Measurements from ENCODE around the gene BANK1. TPM values are rescaled to one million over a fixed set of nuclear protein-coding genes. Genes with fewer than 3 reads are reported as not detected.

Gene BANK1
- polyA plus RNA-seq, 12 donors, result 0.20 to 3.9 (median 0.52) TPM; not detected in 2

DNA sequence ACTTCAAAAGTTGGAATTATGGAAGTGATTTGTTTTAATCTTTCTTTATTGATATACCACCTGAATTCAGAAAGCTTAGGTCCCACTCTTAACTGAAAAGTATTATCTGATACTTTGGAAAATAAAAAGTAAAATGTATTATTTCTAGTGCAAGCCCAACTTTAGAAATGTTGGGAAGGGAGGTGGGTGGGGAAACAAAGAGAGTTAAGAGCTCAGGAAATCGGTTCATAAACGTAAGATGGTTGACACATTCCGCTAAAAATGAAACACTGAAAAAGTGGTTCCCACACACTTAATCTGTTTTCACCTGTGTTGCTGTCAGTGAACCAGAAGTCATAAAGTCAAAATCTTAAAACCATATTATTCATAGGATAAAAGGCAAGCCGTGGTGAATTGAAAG is 237.4 kb downstream of the BANK1 start:
- no peak for DNase-seq

DNA sequence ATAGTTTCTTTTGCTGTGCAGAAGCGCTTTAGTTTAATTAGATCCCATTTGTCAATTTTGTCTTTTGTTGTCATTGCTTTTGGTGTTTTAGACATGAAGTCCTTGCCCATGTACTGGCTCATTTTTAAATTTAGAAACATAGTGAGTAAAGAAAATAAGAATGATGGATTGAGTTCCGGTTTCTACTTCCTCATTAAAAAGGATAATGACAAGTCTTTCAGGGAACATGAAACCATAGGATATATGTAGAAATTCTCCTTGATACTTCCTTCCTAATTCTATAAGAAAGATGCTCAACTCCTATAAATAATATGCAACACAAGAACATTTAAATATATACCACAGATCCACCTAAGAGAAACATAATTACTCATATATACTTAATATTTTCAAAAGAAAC is 240.9 kb downstream of the BANK1 start:
- no peak for DNase-seq

DNA sequence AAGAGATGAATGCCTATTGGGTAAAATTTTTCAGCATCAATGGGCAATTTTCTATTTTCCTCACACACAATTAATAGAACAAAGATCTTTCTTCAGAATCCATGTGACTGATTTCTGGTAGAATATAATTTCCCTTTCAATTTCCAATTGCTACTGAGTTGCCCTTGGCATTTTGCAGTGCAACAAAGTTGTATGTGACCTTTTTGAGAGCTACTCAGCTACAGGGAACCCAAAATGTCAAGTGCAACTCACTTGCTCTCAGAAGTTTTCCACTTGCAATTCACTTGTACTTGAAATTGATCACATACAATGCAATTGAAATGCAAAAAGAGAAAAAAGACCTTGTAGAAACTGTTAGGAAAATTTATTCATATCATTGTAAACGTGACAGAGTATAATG is 245.5 kb downstream of the BANK1 start:
- DNase-seq, result no peak

DNA sequence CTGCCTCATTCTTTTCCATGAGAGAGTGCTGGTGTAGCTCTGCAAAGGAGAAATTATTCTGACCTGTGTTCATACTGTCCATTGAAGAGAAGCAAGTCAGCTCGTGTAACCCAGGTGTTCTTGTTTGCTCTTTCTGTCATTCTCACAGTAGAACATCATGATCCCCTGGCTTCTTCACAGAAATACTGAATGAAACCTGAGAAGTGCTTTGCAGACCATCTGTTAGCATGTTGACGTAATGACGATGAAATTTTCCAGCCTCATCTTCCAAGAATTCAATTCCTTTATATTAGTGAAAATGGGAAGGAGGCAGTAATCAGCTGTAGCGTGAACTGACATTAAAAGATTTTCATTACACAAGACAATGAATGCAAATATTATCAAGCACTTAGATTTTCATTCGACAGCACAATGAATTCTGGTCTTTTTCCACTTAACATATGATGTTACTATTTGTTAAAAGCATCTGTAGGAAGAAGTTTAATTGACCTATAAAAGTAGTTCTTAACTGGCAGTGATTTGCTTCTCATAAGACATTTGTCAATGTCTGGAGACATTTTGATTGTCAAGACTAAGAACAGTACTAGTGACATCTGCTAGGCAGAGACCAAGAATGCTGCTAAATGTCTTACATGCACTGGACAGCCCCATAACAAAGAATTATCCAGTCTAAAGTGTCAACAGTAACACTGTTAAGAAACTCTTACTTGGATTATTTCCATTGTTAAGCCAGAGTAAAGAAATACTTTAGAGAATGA is 246.3 kb downstream of the BANK1 start:
- DNase-seq, result peak; percentile 73

DNA sequence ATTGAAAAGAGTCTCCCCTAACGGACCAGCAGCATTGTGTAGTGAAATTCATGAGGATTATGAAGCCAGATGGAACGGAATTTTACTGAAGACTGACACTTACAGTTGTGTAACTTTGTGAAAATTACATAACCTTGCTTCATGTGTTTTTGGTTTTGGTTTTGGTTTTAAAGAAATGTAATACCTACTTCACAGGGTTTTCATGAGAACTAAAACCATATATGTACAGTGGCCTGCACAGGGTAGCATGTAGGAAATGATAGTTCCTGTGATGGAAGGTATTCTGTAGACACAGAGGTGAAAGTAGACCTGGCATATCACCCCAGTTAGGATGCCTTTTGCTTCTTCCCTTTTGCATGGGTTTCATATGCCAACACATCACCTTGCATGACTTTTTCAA is 247.0 kb downstream of the BANK1 start:
- DNase-seq, result no peak

DNA sequence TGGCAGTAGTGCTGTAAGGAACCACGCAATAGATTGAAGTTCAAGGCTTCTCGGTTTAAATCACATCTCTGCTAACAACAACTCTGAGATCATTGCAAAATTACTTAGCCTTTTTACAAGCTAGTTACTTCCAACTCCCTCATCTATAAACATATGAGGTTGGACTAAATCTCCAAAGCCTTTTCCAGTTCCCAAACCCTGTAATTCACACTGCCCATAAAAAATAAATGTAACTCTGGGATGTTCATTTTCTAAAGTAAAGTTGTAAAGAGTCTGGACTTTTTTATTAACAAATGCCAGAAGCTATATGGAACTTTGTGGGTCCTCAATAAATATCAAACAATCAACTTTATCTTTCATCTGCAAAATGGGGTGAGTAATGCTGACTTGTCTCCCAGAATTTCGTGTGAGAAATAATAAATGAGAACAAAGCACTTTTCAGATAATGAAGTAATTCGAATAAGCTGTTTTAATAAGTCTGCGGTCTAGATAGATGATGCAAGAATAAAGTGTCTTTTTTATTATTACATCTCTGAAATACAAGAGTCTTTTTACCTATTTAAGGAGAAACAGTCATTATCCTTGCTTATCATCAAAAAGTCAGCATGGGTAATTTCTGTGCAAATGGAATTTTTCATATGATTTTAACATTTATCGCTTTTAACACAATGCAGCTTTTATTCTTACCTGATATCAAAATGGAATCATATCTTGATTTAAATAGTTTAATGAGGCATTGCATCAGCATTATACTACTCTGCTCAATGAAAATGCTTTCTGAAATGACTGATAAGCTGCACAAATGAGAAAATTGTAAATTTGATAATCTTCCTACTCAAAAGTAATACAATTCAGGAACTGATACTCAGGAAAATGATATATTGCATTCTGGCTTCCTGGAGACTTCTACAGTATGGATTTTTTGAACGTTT is 252.6 kb downstream of the BANK1 start:
- no peak for DNase-seq

DNA sequence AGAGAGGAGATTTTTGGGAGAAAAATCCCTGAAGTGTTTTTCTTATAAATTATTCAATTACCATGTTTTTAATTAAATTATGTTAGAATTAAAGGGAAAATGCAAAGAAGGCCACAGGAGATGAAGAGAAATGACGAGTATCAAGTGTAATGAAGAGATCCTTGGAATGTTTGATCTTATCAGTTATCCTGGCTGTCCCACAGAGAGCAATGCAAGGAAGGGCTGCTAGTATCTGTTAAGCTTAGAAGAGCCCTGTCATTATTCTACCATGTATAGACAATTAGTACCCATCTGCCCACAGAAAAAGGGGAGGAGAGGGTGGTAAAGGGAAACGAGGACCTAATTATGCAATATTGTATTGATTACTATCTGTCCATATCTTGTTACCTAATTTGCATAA is 257.1 kb downstream of the BANK1 start:
- no peak for DNase-seq

DNA sequence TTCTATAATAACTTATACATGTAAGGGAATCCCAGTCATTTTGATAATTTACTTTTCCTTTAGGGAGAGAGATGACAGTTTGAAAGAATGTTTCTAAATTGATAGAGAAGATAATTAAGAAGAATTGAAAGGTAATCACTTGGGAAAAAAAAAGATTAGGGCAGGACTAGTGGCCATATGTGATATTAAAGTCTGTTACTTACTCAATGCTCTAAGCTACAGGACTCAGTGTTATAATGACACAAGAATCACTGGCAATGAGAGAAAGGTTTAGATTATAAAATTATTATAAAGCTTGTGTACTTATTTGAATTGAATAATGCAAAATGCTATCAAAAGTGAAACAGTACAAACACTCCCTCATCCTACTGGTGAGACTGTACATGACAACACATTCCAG is 265.3 kb downstream of the BANK1 start:
- DNase-seq, result no peak

DNA sequence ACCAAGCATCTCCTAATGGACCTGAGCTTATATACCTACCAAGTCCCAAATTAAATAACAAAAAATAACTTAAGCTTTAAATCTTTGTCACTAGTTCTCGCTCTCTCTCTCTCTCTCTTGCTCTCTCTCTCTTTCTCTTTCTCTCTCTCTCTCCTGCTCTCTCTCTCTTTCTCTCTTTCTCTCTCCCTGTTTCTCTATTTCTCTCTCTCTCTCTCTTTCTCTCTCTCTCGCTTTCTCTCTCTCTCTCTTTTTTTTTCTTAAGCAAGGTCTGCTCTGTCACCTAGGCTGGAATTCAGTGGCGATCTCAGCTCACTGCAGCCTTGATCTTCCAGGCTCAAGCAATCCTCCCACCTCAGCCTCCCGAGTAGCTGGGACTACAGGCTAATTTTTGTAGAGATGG is 266.6 kb downstream of the BANK1 start:
- no peak for DNase-seq

DNA sequence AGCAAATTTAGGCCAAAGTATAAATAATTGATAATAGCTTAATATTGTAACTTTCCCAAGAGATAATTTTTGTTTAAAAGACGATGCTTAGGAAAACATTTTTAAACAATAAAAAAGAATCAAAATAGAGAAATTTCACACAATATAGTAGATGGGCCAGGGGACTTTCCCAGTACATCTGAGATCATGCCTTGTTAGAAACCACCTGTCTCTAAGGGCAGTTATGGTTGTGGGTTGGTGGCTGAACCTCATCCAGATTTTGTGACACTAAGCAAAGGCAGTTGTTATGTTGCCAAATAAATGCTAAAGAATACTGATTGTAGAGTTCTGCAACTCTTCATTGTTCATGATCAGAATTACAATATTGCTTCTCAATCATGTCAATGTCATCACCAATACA is 270.6 kb downstream of the BANK1 start:
- no peak for DNase-seq

DNA sequence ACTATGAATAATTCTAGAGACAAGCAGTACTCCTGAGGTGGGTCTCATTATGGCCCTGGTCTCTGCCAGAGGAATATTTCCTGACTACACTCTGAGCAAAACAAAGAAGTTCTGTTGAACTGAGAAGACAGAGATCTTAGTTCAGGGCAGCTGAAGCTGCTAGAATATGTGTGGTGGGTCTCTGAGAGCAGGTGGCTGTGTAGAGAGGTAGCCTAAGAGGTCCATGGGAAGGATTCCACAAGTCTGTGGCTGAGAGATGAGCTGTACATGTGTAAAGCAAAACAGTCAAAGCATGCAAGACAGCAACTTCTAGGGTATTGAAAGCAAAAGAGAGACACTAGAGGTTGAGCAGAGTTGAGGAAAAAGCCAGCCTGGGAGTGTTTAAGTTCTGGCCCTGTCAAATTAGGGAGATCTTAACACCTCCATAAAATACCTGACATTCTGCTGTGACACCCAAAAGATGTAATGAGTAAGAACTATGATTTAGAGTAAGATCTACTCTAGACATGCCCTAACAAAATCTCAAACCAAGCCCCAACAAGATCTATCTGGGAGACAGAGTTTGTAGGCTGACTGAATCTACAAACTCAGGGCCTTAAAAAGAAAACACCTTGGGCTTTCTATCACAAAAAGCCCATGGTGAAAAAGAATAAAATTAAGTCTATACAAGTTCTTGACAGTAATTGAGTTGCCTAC is 274.4 kb downstream of the BANK1 start:
- DNase-seq, result no peak

DNA sequence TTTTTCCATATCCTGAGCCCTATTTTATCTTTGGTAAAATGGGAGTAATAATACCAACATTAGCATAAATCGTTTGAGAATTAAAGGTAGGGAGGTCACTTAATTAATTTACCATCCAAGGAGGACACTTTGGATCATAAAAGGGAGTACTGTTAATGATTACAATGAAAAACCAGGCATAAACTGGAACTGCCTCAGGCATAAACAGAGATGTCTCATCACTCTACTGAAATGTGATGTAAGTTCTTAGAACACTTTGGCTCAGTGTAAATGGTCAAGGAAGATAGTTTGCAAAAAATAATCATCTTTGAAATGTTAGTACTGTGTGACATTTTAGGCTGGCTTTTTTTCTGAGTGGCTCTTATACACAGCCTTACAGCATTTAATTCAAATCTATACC is 286.1 kb downstream of the BANK1 start:
- DNase-seq, result no peak

DNA sequence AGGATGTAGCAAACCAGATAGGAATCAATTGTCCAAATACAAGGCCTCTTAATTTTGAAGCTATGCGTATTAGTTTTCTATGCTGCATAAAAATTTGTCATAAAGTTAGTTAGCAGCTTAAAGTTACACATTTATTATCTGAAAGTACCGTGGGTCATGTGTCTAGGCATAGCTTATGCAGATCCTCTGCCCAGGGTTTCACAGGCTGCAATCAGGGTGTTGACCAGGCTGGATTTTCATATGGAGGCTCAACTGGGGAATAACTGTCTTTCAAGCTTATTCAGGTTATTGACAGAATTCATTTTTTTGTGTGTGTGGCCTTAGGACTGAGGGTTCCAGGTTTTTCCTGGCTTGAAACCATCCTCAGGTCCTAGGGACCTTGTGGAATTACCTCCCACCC is 289.7 kb downstream of the BANK1 start:
- DNase-seq, result no peak

DNA sequence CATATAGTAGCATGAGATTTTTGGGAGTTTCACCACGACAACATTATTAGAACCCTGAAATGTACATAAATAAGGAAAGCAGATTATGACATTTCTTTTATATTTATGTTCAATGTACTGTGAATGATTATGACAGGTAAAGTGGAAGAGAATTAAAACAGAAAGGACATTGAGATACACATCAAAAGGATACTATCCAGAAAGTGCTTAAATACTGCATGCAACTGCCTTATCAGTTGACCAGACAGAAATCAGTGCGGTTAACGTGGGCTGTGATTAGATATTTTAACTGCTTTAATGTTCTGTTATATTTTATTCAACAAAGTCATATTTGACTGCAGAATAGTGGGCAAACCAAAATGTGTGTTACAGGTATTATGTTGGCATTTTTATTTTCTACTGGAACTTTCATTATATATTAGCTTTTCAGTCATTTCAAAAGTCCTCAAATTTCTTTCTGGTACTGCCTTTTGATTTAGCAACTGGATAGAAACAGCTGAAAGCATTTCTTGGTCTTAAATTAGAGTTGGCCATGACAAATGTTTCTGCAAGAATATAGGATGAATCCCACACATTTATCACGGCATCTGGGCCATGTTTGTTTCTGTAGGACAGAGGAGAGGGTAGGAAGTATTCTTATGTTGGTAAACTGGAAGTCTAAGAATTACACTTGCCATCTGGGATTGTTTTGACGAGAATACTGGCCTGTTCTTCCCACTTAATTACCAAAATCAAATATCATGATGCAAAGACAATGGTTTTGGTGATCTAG is 299.5 kb downstream of the BANK1 start:
- DNase-seq, result no peak

DNA sequence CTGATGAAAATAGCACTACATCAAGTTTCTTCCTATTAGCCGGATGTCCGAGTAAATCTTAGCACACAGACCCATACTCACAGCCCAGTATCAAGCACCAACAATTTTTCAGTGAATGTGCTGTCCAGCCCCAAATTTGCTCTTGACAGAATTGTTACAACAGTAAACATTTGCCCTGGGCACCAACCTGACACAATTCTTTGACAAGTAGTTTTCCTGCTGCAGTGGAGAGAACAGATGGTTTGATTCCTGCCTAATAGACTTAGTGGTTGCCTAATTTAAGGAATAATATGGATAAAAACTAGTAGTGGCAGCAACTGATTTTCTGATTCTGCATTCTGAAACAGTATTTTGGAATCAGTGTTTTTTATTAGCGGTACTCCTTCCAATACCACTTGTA is 301.1 kb downstream of the BANK1 start:
- DNase-seq, result no peak

DNA sequence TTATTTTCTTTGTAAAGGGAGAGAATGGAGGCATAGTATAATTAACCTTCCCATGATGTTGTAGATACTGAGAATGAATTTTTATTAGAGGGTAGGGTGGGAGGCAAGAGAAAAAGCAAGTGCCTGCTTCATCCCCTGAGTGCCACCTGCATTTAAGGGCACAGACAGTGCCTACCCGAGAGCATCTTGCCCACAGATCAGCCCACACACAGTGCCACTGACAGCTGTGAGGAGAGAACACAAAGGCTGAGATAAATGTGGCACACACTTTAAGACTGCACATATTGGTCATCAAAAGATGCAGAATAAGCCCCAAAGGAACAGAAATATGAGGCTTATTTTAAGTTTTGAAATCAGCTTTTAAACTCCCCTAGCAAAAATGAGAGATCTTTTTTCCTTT is 304.0 kb downstream of the BANK1 start:
- no peak for DNase-seq

DNA sequence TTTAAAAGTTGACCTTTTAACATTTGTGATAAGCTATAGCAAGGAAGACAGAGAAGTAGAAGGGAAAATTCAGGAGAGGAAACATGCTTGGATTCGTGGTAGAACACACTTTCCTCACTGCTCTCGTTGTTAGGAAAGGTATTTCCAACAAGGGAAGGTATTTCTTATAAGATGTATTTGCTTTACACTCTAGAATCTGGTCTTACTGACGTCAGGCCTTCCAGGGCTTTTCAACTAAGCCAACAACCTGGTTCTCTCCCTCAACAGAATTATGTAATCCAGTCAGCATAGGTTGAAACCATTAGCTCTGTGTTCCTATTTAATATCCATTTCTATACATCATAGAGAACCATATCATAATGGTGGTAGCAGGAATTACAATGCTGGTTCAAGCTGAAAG is 312.8 kb downstream of the BANK1 start:
- no peak for DNase-seq

DNA sequence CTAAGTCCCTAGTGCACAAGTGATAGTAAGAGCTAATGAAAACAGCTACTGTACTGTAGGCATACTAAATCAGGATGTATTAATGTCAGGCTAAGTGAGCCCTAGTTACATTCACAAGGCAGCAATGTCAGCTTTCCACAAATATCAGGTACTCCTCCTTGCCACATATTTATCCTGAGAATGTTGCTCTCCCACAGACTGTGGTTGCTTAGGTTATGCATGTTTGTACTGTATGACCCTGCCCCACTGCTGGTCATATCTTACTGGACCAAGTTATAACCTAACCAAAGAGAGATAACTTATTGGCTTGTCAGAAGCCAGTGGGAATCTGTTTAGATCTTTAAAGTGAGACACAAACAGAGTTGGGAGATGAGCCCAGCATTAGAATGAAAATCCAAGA is 313.7 kb downstream of the BANK1 start:
- DNase-seq, result no peak

DNA sequence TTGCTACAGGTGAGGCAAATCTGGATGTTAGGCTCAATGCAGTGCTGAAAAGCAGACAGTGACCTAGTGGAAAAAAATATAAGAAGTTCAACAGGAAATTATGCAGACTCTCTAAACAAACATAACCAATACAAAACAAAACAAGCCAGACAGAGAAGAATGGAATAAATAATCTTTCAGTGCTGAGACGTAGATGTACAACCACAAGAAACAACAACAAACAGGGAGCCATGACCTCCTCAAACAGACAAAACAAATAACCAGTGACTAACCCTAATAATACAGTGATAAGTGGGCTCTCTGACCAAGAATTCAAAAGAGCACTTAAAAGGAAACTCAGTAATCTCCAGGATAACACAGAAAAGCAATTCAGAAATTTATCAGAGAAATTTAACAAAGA is 315.5 kb downstream of the BANK1 start:
- DNase-seq, result no peak

DNA sequence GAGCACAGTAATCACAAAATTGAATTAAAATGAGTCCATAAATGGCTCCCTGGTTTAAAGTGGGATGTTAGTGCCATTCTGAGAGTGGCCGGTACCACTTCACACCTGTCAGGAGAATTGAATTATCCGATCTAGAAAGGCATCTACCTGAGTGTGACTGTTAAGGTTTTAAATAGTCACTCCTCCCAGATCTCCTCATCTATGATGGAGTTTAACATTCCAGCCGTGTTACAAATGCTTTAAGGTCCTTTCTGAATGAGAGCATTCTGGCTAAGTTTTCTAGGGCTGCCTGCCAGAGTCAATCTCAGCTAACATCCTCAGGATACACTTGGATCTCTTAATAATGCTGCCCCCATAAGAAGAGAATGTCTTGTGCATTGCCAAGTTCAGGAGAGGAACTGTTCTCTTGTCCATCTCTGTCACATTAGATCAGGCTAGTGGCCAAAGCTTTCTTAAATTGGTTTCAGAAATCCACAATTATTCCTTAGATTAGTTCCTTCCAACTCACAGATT is 323.6 kb downstream of the BANK1 start:
- peak; percentile 3 for DNase-seq

DNA sequence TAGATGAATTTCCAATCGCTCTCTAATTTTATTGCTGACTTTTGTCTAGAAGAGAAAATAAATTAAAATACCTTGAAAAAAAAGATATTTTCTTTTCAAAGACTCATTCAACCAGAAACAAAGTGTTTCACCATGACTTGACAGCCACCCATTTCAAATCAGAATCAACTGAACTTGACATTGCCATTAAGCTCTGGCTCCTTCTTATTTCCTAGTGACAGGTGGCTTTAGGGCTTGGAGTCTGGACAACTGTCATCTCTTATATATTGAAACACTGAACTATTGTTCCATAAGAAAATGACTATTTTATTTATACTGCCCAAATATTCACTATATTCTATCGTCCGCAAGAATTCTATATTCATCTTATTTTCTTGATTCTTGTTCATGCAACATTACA is 325.6 kb downstream of the BANK1 start:
- no peak for DNase-seq

DNA sequence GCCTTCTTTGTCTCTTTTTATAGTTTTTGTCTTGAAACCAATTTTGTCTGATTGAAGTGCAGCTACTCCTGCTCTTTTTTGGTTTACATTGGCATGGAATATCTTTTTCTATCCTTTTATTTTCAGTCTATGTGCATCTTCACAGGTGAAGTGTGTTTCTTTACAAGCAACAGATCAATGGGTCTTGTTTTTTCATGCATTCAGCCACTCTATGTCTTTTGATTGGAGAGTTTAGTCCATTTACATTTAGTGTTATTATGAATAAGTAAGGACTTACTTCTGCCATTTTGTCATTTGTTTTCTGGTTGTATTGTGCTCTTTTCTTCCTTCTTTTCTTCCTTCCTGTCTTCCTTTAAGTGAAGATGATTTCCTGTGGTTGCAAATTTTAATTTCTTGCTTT is 330.3 kb downstream of the BANK1 start:
- DNase-seq, result no peak
